Coronary artery (tissue), 2 donors: ENCODE data around the gene NTM.

Source experiments
- DNase-seq: peaks from one replicate; pipeline ENCODE4 v3.0.0-alpha.2; 2017; ENCODE audit warnings: low spot score
- H3K27ac ChIP-seq, 2 donors: fragments of 200-600 bp; sonication (generic); one replicate each; pipeline ENCODE4 v1.5.1; 2016 to 2019
- H3K4me3 ChIP-seq: fragments of 200-600 bp; sonication (generic); 2 replicates; pipeline ENCODE4 v1.5.1; 2016; ENCODE audit warnings: mild to moderate bottlenecking, moderate library complexity
- TF ChIP-seq, protein P1 (sequence below): fragments of 200-600 bp; sonication (generic); IDR thresholded peaks from one replicate; pipeline ENCODE4 v1.5.1; 2019; ENCODE audit warnings: antibody characterized with exemption

Gene NTM

DNA sequence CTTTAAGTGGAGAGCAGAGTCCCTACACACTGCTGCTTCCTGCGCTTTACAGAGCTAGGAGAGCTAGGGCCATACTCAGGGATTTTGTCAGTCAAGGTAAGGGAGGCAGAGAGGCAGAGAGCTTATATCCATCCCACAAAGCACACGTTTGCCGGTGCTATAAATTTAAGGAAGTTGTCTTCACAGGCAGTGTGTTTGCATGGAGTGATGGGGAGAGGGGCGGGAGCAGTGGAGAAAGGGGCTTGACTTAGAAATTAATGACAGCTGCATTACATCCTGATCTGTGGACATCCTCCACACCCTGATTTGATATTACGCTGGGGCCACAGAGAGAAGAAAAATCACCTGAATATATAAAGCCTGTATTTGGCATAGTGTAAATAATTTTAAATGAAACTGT, 84.1 kb downstream of the NTM start:
- no peak overlapping the region for H3K4me3 ChIP-seq
- no peak overlapping the region for H3K27ac ChIP-seq
- TF ChIP-seq, protein P1, sequence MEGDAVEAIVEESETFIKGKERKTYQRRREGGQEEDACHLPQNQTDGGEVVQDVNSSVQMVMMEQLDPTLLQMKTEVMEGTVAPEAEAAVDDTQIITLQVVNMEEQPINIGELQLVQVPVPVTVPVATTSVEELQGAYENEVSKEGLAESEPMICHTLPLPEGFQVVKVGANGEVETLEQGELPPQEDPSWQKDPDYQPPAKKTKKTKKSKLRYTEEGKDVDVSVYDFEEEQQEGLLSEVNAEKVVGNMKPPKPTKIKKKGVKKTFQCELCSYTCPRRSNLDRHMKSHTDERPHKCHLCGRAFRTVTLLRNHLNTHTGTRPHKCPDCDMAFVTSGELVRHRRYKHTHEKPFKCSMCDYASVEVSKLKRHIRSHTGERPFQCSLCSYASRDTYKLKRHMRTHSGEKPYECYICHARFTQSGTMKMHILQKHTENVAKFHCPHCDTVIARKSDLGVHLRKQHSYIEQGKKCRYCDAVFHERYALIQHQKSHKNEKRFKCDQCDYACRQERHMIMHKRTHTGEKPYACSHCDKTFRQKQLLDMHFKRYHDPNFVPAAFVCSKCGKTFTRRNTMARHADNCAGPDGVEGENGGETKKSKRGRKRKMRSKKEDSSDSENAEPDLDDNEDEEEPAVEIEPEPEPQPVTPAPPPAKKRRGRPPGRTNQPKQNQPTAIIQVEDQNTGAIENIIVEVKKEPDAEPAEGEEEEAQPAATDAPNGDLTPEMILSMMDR = no peak
- no peak for DNase-seq

DNA sequence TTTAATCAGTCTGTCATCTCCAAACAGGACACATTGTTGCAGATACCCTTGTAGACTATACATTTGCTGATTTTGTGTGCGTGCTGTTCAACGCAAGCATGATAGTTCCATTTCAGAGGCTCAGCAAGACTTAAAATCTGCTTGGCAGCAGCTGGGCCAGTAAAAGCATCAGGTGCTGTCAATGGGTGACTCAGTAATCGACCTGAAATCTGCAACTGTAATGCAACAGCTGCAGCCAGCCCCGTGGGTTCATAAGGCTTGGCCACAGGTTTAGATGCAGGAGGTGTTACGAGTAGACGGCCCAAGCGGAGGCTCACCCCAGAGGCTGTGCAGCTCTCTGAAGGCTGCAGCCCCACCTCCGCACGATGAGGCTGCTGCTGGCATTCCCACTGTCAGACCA, 84.6 kb downstream of the NTM start:
- DNase-seq = no peak
- no peak overlapping the region for H3K27ac ChIP-seq
- TF ChIP-seq, protein P1 = no peak
- H3K4me3 ChIP-seq = no peak overlapping the region

DNA sequence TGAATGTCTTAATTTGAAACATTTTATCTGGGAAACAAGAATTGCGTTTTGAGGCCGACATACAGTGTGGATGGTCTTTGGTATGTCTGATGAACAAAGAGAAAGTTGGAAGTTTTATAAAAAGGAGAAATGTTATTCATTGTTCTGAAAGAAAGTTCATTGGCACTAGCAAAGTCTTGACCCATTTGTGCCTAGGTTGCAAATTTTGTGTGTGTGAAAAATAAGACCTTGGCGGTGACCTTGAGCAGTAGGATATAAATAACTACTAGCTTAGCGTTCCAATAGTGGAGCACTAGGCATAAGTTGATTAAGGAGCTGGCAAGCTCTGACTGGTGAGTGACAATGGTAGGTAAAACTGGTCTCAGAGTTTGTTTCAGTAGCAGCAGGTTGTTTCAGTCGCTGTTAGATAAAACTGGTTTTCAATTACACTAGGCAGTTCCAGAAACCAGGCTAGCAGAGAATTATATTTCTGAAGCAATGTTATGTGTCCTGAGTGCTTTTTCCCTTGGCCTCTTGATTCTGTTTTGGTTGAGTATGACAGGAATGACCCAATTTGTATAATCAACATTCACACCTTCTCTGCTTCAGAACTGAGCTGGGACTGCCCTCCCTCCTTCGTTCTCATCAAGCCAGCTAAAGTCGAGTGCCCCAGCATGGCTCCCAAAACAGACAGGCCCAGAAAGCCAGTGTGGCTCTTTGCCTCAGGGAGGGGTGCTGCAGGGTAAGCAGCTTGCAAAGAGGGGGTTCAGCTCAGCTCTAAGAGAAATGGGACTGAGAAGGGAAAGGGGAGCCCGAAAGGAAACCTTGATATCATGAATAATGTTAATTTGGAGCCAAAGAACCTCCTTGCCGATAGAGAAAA, 85.7 kb downstream of the NTM start:
- H3K4me3 ChIP-seq = no peak overlapping the region
- H3K27ac ChIP-seq = no peak overlapping the region

DNA sequence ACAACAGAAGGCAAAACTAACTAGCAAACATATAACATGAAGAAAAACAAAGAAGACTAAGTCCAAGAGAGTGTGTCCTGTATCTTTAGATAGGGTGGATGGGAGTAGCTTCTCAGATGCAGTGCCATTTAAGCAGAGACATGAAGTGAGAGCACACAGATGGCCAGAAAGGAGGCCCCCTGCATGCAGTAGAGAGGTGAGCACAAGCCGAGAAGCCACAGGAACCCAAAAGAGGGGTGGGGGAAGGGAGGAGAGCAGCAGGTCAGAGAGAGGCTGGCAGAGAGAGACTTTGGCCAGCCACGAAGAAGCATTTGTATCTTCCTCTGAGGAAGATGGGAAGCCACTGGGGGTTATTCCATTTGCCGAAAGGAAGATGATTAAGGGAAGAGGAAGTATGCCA, 86.7 kb downstream of the NTM start:
- no peak for DNase-seq
- Histone ChIP-seq H3K27ac (no peak overlapping the region), H3K4me3 (no peak overlapping the region)
- TF ChIP-seq, protein P1 = no peak

More for the DNA sequence above, 85.7 kb downstream of the NTM start:
- TF ChIP-seq, protein P1 = no peak
- no peak for DNase-seq

- no peak for DNase-seq
- H3K27ac ChIP-seq = no peak overlapping the region
- TF ChIP-seq, protein P1 = no peak
- no peak overlapping the region for H3K4me3 ChIP-seq
These were observed 88.0 kb downstream of the NTM start for GRCh38 chr11:131458421-131458820.

DNA sequence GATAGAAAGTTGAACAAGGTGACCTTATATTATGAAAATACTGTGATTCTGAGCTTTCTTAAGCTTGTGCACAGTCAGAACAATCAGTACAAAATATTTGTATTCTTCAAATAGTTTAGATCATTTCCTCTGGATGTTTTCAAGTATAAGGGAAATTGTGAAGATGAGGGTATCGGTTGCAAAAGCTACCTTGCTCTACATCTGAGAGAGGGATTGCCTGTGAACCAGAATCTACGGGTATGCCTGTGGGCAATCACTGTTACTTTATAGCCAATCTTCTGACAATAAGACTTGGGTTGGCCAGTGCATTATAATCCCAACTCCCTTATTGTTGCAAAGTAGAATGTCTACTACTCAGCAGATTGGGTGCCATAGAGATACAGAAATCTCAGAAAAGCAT, 90.5 kb downstream of the NTM start:
- no peak overlapping the region for H3K4me3 ChIP-seq
- DNase-seq = no peak
- TF ChIP-seq, protein P1 = no peak
- H3K27ac ChIP-seq = no peak overlapping the region

GRCh38 chr11:131462622-131463021, 92.2 kb downstream of the NTM start:
- no peak for DNase-seq
- Histone ChIP-seq H3K27ac (no peak overlapping the region), H3K4me3 (no peak overlapping the region)
- TF ChIP-seq, protein P1 = no peak
